Measurements from ENCODE around the gene TDRD10.

- TF ChIP-seq CTCF (IDR thresholded peaks at IDR 0.05; ENCODE audit: borderline replicate concordance, extremely low read depth, low read length, poor library complexity, severe bottlenecking) (no peak), EZH2 (IDR thresholded peaks at IDR 0.05; ENCODE audit: borderline replicate concordance, low read depth, low read length, severe bottlenecking) (no peak)
Observed at GRCh38 chr1:154478639-154479038, 23.4 kb upstream of the TDRD10 start.
